ENCODE data around the gene PACRG.

Gene PACRG

GRCh38 chr6:162785632-162786242, 58.0 kb downstream of the PACRG start:
- DNase-seq: no peak

- DNase-seq: no peak
These were observed 70.9 kb downstream of the PACRG start for GRCh38 chr6:162798546-162799266.

DNA sequence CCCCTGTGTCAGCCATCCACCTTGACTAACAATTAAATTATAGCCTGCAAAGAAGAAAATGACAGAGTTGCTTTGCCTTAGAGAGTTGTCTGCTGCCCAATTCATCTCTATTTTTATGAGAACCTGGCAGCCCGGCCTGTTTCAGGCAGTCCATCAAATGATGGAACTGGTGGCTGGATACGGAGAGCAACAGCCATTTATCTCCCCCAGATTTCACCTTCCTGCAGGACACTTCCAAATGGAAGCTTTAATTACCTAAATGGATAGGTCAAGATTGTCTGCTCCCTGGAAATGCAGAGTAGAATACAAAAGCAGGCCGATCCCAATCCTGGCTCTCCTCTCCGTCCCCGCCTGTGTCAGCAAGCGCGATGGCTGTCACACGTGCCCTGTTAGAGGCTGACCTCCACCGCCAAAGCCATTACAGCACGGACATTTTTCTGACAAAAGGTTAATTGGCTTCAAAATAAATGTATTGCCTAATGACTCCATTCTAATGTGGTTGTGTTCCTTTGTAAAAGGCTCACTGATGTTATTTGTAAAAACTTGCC, 86.7 kb downstream of the PACRG start:
- no peak for DNase-seq

- DNase-seq: no peak
These were observed 89.4 kb downstream of the PACRG start for GRCh38 chr6:162817196-162817595.

DNA sequence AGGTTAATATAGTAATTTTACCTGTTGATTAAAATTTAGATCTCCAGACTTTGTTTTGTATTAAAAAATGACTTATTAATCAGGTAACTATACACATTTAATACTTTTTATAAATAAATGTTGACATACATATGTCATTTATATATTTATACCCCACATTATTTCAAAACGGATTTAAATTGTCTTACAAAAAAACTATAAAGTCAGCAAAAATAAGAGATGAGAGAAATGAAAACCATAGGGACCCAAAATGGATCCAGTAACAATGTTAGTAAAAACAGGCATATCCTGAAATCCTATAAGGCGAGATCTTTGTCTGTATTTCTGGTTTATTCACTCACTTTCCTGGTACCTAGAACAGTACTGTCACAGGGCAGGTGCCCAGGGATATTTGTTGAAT, 91.5 kb downstream of the PACRG start:
- no peak for DNase-seq

GRCh38 chr6:162821102-162821501, 93.3 kb downstream of the PACRG start:
- DNase-seq: no peak

- no peak for DNase-seq
These were observed 97.8 kb downstream of the PACRG start for GRCh38 chr6:162825597-162825996.

DNA sequence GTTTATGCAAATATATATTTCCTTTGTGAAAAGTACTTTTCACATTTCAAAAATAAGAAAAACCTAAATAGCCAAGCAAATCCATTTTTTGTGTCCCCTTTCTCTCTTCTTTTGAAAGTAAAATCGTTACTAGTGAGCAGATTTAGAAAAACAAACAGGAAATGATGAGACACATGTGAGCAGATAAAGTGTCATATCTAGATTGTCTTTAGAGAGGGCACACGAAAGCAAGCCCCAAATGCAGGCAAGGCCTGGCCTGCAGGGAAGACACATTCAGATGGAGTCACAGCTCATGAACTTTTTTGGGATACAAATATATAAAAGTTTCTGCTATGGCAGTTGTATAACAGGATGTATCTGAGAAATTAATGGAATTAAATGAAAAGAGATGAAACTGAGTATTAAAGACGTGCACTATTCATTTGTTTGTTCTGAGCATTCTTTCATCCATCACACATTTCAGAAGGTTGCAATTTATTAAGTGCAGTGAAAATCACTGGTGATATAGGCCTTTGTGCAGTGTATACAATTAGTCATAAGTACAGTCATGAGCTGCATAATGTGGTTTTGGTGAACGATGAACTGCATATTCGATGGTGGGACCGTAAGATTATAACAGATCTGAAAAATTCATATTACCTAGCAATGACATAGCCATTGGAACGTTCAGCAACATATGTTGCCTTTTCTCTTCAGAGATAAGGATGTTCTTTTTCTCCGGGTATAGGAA, 101.4 kb downstream of the PACRG start:
- no peak for DNase-seq

DNA sequence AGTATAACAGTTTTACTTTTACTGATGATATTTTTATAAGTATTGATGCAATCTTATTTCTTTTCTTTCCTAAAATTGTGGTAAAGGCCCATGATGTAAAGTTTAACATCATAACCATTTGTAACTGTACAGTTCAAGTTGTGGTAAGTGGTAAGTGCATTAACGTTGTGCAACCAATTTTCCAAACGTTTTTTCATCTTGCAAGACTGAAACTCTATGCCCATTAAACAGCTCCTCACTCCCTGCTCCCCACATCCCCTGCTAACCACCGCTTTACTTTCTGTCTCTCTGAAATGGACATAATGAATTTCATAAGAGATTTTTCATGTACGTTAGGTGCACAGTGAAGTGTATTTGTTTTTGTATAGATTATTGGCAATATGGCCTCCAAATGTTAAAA, 106.0 kb downstream of the PACRG start:
- DNase-seq: no peak

GRCh38 chr6:162845972-162846371, 118.2 kb downstream of the PACRG start:
- DNase-seq: no peak

- no peak for DNase-seq
These were observed 118.9 kb downstream of the PACRG start for GRCh38 chr6:162846723-162847122.

DNA sequence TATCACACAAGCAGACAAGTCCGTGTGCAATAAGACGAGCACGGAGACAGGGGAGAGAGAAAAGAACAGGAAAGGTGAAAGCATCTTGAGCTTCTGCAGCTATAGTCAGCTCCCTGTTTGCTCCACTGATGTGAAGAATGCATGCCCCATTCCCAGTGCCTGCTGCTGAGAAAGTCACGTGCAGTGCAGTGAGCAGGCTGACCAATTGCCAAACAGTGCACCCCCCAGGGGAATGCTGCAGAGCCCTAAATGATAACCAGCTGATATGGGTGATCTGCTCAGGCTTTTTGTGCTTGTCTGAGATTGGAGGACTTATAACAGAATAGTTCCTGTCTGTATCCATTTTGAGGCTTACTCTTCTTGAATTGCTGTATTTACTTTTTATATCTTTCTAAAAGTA, 121.5 kb downstream of the PACRG start:
- DNase-seq: no peak

DNA sequence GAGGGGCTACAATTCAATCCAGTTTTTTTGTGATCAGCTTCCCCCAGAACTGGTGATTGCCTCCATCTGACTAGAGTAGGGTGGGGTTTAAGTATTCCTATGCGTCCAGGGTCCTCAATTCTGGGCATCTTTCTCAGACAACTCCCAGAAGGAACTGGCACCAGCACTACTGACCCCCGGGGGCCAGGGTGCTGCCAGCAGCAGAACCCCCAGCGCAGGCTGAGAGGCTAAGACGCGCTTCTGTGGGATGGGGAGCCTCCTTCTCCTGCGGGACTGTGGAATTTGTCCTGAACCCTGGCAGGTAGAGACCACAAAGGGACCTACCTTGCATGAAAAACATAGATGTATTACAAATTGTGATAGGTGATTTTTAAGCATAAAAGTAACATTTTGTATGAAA, 124.4 kb downstream of the PACRG start:
- DNase-seq: no peak

DNA sequence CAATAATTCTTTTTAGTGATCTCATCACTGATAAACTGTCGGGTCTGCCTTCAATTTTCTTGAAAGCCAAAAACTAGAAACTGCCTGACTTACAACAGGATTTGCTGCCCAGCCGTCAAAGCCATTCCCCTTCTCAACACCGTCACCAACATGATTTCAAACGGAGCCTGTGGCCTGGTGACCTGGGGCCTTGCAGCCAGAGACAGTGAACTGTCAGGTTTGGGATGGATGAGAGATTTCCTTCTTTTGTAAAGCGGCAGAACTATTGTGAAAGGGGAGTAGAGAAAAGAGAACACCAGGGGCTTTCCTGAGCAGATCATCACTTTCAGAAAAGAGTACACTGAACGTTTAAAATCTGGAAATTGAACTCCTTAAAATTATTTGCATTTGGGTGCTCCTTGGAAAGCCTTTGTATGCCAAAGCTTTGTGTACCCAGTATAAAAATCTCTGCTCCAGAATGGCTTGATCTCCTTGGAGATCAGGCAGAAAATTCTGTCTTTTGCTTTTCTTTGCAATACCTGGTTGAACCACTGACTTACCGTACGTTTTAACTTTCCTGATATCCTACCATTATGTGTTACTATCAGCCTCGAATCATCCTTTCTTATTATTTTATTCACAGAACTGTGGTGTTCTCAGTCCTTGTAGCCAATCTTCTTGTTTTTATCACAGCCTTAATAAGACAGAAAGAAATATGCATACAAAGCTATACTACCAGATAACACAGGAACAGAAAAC, 125.2 kb downstream of the PACRG start:
- no peak for DNase-seq

GRCh38 chr6:162854228-162854627, 126.5 kb downstream of the PACRG start:
- DNase-seq: no peak

DNA sequence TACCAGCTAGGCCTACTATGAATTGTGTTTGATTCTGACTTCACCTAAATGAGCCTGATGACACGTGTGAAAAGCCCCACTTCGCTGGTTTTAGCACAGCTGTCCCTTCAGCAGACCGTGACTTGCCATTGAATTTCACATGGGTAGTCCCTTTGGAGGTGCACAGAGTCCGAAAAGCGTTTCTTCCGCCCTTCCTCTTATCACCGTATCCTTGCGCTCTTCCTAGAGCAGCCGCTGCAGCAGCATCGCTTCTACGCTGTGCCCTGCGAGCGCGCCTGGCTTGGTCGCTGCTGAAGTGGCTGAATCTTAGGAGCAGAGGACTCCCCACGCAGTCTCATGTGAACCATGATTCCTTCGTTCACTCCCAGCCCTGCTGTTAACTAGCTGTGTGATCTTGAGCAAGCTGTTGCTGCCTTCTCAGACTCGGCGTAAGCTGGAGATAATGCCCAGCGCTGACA, 127.0 kb downstream of the PACRG start:
- DNase-seq: no peak

DNA sequence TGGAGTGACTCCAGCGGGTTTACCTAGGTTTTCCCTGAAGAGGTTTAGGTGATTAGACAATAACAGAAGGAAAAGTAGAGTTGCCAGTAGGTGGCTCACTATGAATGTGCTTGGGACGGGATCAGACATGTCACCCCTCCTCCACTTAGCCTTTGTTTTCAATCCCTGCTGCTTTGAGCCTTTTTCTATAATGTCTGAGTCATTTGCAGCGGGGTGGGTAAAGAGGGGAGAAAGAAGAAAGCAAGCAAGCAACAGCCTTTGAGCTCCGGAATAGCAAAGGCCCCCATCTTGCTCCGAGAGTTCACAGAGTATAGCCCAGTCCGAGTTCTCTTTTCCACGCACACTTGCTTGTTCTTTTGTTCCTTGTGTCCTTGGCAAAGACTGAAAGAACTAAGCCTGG, 129.1 kb downstream of the PACRG start:
- DNase-seq: no peak

DNA sequence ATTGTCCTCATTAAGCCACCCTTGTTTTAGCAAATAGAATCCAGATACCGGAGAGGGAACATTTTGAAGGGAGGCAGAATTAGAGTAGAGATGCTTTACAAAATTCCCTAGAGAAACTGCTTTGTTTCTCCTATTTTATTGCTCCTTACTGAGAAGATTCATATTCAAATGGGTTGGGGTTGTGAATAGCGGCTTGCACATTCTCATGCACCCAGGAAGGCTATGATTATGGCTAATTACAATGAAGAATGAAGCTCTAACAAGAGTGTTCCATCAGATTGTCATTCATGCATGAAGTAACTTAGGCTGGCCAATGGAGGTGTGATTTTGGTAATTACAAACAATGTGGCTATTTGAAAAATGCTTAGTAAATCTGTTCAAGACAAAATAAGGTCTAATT, 129.6 kb downstream of the PACRG start:
- DNase-seq: no peak

- no peak for DNase-seq
These were observed 134.7 kb downstream of the PACRG start for GRCh38 chr6:162862462-162862861.

DNA sequence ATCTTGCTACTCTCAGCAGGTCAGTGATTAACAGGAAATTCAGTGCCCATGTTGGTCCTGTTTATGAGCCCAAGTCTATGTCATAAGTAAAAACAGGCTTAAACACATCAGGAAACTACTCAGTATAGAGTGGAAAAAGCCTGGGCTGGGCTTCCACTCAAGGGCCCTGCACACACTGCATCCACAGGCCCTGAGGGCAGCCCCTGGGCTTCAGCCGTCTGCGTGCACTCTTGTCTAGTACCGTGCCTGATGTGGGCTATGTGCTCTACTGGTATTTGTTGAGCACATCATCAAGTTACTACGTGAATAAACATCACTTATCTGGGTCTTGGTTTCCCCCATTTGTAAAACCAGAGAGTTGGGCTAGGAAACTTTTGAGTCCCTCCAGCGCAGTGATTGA, 135.2 kb downstream of the PACRG start:
- no peak for DNase-seq

- no peak for DNase-seq
These were observed 136.0 kb downstream of the PACRG start for GRCh38 chr6:162863821-162864220.

DNA sequence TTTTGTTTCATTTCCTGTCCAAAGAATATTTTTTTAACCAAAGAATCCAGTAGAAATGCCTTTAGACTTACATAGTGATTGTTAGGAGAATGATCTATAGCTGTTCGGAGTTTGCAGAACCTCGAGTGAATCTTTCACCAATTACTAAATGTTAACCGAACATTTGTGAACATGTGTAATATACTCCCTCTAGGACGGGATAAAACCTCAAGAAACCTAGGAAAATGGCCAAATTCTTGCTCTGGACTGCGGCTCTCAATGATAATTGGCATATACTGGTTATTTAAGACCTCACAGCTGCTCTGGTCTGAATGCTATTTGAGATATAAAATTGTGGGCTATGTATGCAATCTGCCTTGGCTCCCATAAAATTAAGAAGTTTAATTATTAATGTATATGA, 137.1 kb downstream of the PACRG start:
- DNase-seq: no peak

DNA sequence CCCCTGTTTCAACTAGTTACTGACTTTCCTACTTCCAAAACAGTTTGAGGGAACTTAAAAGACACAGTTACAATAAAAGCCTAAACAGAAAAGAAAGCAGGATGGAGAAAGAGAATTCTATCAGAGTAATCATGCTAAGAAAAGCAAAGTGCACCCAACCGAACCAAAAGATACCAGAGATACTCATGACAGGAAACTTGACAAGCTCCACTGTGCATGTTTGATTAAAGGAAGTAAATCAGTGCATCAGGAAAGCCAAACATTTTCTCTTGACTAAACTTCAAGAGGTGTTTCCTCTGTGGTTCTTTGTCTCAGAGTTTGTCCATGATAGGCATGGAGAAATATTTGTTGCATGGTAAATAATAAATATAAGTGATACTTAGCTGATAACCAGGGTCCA, 138.9 kb downstream of the PACRG start:
- DNase-seq: no peak
